Kidney tubule cell (primary cell): Measurements from ENCODE around the gene PPP1R2C.

Experiments
- DNase-seq: peaks from one replicate; pipeline ENCODE4 v3.0.0-alpha.2; 2018; ENCODE audit warnings: low spot score

The PPP1R2C gene

GRCh38 chrX:42778096-42778495, at the start of gene PPP1R2C:
Gene PPP1R2C (minus strand): TSS chrX:42778163. CDS start chrX:42778079, 84 bp downstream.
- DNase-seq = no peak

DNA sequence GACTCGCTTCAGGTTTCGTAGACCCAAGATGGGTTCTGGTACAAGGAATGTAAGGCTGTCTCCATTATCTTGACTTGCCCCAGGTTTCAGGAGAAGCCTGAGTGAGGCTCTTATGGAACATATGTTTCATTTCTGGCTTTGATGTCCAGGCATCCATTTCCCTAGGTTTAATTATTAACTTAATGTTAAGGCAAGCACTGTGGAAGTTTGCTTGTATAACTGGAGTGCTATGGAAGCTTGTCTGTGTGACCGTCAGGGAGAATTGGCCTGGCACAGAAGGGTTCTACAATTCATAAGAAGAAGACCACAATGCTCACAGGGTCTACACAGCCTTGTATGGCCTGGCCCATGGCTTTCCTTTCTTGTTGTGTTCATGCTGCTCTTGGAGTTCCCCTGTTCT, 47.2 kb upstream of the PPP1R2C start:
- DNase-seq = no peak

DNA sequence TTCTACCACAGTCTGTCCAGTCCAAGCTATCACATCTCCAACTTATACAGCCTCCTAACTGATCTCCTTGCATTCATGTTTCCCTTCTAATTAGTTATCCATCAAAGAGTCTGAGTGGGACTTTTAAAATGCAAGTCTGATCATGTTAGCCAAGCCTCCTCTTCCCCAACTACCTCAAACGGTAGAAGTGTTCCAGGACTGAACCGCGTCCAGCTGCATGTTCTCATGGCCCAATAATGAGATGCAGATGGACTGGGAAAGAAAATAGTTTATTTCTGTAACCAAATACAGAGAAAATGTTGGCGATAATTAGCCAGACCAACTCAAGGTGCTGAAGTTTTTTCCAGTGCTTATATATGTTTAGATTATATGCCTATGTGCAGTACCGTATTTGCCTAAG, 46.6 kb upstream of the PPP1R2C start:
- no peak for DNase-seq

- no peak for DNase-seq
Observed at GRCh38 chrX:42823443-42823842, 45.5 kb upstream of the PPP1R2C start.

DNA sequence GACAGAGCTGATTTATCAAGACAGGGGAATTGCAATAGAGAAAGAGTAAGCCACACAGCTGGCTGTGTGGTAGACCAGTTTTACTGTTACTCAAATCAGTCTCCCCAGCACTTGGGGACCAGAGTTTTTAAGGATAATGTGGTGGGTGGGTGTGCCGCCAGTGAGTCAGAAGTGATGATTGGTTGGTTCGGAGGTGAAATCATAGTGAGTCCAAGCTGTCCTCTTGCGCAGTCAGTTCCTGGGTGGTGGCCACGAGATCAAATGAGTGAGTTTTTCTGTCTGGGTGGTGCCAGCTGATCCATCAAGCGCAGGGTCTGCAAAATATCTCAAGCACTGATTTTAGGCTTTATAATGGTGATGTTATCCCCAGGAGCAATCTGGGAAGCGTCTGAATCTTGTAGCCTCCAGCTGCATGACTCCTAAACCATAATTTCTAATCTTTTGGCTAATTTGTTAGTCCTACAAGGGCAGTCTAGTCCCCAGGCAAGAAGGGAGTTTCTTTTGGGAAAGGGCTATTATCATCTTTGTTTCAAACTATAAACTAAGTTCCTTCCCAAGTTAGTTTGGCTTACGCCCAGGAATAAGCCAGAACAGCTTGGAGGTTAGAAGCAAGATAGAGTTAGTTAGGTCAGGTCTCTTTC, 44.0 kb upstream of the PPP1R2C start:
- no peak for DNase-seq

GRCh38 chrX:42818151-42818921, 40.4 kb upstream of the PPP1R2C start:
- DNase-seq = no peak

GRCh38 chrX:42809569-42809968, 31.6 kb upstream of the PPP1R2C start:
- DNase-seq = peak; percentile 47

- DNase-seq = no peak
Observed at GRCh38 chrX:42807393-42807792, 29.4 kb upstream of the PPP1R2C start.

- DNase-seq = peak; percentile 64
Observed at GRCh38 chrX:42804524-42804923, 26.6 kb upstream of the PPP1R2C start.

DNA sequence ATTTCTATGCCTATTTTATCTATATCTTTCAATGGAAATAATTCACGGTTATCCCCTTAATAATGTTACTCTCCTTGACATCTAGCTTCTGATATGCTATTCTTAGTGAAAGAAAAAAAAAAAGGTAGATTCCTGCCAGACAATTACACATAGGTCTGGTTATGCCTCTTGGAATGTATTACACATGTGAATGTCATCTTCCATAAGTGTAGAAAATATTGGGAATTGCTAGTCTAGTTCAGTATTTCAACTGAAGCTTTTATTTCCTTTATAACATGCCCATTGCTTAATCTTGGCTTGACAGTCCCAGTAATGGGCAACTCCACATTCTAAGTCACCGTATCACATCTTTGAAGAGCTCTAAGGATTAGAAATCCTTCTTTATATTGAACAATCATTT, 25.4 kb upstream of the PPP1R2C start:
- peak; percentile 79 for DNase-seq

- peak; percentile 82 for DNase-seq
Observed at GRCh38 chrX:42797651-42798269, 19.8 kb upstream of the PPP1R2C start.

- DNase-seq = peak; percentile 47
Observed at GRCh38 chrX:42783451-42783850, 5.5 kb upstream of the PPP1R2C start.

- no peak for DNase-seq
Observed at GRCh38 chrX:42776195-42776594, 1.8 kb downstream of the PPP1R2C start.

GRCh38 chrX:42772874-42773273, 5.1 kb downstream of the PPP1R2C start:
- DNase-seq = no peak

- peak; percentile 83 for DNase-seq
Observed at GRCh38 chrX:42771506-42772335, 6.2 kb downstream of the PPP1R2C start.

DNA sequence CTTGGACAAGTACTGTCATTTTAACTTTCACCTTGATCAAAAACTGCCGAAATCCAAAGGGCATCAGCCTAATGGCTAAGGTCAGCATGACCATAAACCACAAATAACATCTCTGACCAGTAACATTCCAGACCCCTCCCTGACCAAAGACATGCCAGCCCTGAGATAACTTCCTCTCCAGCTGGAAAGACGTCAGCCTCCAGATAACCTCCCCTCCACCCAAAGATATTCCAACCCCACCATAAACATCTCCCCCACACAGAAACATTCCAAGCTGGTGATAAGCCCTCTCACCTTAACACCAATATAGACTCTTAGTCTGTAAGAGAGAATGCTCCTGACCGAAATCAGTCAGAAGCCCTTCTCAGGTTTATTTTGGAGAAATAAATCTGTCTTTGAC, 7.4 kb downstream of the PPP1R2C start:
- peak; percentile 75 for DNase-seq

DNA sequence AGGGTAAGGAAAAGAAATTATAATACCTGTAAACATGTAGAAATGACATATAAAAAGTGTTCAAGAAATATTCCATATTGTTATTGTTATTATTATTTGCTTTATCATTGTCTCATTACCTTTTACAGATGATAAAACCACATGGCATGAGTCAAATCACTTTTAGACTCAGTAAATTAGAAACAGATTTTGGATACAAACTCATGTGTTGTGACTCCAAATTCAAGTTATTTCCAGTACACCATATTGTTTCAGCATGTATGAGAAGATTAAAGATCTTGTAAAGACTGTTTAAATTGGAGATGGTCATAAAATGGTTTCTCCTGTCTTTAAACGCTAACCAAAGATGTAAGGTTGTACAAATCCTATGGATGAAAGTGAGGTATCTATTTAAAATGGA, 18.1 kb downstream of the PPP1R2C start:
- DNase-seq = no peak

DNA sequence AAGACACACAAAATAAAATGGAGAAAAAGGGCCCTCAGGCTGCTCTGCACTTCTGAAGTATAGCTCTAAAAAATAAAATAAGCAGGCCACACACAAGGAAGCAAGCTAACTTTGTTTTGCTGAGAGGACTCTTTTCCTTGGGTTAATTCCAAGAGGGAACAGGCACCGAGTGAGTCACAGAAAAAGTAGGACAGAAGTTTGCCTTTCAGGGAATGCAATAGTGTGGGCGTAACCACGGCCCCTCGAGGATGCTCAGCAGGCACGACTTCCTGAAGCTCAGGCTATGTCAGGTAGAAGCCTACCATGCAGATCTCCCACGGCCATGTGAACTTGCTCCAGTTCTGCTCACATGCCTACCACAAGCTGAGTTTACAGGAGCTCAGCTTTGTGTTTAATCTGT, 22.1 kb downstream of the PPP1R2C start:
- peak; percentile 81 for DNase-seq

DNA sequence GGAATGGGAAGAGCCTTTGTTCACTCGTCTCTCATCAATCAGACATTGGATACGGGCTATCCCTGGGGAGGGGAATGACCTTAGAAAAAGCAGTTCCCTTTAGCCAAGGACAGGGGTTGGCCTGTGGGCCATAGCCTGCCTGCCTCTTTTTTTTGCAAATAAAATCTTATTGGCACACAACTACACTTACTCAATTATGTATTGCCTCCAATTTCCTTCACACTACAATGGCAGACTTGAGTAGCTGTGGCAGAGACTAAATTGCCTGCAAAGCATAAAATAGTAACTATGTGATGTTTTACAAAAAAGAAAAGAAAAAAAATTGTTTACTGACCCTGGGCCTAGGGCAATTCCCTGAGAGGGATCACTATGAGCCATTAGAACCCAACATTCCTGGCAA, 23.4 kb downstream of the PPP1R2C start:
- DNase-seq = no peak

- DNase-seq = no peak
Observed at GRCh38 chrX:42754115-42754514, 23.8 kb downstream of the PPP1R2C start.

GRCh38 chrX:42752730-42753129, 25.2 kb downstream of the PPP1R2C start:
- no peak for DNase-seq

DNA sequence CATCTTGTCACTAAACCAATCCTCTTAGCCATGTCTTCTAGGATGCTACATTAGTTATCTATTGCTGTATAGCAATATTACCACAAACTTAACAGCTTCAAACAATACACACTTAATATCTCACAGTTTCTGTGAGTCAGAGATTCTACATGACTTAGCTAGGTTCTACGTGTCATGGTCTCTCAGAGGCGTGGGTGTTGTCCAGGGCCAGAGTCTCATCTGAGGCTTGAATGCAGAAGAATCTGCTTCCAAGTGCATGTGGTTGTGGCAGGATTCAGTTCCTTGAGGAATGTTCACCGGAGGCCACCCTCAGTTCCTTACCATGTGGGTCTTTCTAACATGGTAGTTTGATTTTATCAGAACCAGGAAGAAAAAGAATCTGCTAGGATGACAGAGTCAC, 26.4 kb downstream of the PPP1R2C start:
- DNase-seq = peak; percentile 64
